HG02943 (cell line): ENCODE measurements around the gene IRF2BP2.
"Not testable (repeated sequence)": the region's sequence is repeated elsewhere in the genome, so short reads cannot be mapped to it uniquely, and the experiment has no call there.

ENCODE experiments used
- ATAC-seq: cut with Tn5 transposase; IDR thresholded peaks from one replicate; pipeline ENCODE4 v1.9.1; 2021; ENCODE audit warnings: mild to moderate bottlenecking, low read depth, moderate library complexity; ENCODE audit not compliant: unreplicated experiment

IRF2BP2 gene

GRCh38 chr1:234634922-234635321 is 24.9 kb upstream of the IRF2BP2 start:
- not testable (repeated sequence) for ATAC-seq

- no peak for ATAC-seq
These were observed 24.4 kb upstream of the IRF2BP2 start for GRCh38 chr1:234634387-234634786.

- no peak for ATAC-seq
These were observed 23.4 kb upstream of the IRF2BP2 start for GRCh38 chr1:234633246-234634003.

GRCh38 chr1:234632225-234632624 is 22.2 kb upstream of the IRF2BP2 start:
- no peak for ATAC-seq

GRCh38 chr1:234631721-234632125 is 21.7 kb upstream of the IRF2BP2 start:
- no peak for ATAC-seq

- ATAC-seq, result no peak
These were observed 19.0 kb upstream of the IRF2BP2 start for GRCh38 chr1:234629026-234629425.

- no peak for ATAC-seq
These were observed 18.1 kb upstream of the IRF2BP2 start for GRCh38 chr1:234628089-234628488.

- no peak for ATAC-seq
These were observed 17.3 kb upstream of the IRF2BP2 start for GRCh38 chr1:234627009-234627950.

- ATAC-seq, result no peak
These were observed 16.4 kb upstream of the IRF2BP2 start for GRCh38 chr1:234626391-234626790.

GRCh38 chr1:234624724-234625117 is 14.7 kb upstream of the IRF2BP2 start:
- ATAC-seq, result no peak

- no peak for ATAC-seq
These were observed 11.8 kb upstream of the IRF2BP2 start for GRCh38 chr1:234621657-234622335.

GRCh38 chr1:234621127-234621468 is 11.1 kb upstream of the IRF2BP2 start:
- ATAC-seq, result no peak

- no peak for ATAC-seq
These were observed 10.5 kb upstream of the IRF2BP2 start for GRCh38 chr1:234620272-234621126.

- ATAC-seq, result no peak
These were observed 9.8 kb upstream of the IRF2BP2 start for GRCh38 chr1:234619794-234620247.

GRCh38 chr1:234619071-234619480 is 9.1 kb upstream of the IRF2BP2 start:
- ATAC-seq, result no peak

GRCh38 chr1:234618737-234619049 is 8.7 kb upstream of the IRF2BP2 start:
- ATAC-seq, result no peak

- ATAC-seq, result no peak
These were observed 8.2 kb upstream of the IRF2BP2 start for GRCh38 chr1:234617986-234618736.

- ATAC-seq, result no peak
These were observed 7.4 kb upstream of the IRF2BP2 start for GRCh38 chr1:234617131-234617985.

GRCh38 chr1:234616644-234617043 is 6.7 kb upstream of the IRF2BP2 start:
- no peak for ATAC-seq
